ENCODE data around the gene TNFRSF25. TPM values are rescaled to one million over a fixed set of nuclear protein-coding genes. Genes with fewer than 3 reads are reported as not detected.

Gene TNFRSF25
- total and polyA plus RNA-seq, 2 of the 8 experiments (the other 6 are each of a cell fraction or from before 2014, with no cell fraction given): 10.7 to 19.5 TPM

- H3K27ac ChIP-seq (ENCODE audit: low read depth, low read length): no peak overlapping the region
- H2AK5ac ChIP-seq (ENCODE audit: low read depth, low read length): no peak overlapping the region
- H2BK15ac ChIP-seq (ENCODE audit: low read length): no peak overlapping the region
- H3K79me2 ChIP-seq (ENCODE audit: control insufficient read depth in 1 of 2, insufficient read depth in 2 of 2, low read length in 2 of 2): no peaks in the 10 kb centered on the region
- H3K23me2 ChIP-seq (ENCODE audit: low read depth, low read length): no peaks in the 10 kb centered on the region
- no peak overlapping the region for H4K91ac ChIP-seq (replicated peaks; ENCODE audit: insufficient read length, low read length)
- CTCF ChIA-PET (ENCODE audit: partially characterized antibody): interaction anchor here (0.7 to 10.2 kb wide), 5 partner anchors 9 to 53 kb away, joined by 3 to 107 read pairs (median 8); partner anchors contain the start of gene PLEKHG5
- H3K14ac ChIP-seq (ENCODE audit: insufficient read length): no peak overlapping the region
- H3K18ac ChIP-seq (ENCODE audit: extremely low read depth, low read length): no peak overlapping the region; the same call in 1 of the 2 replicates
- no peak overlapping the region for H2BK120ac ChIP-seq (replicated peaks; ENCODE audit: low read depth, low read length)
- H3K4ac ChIP-seq (replicated peaks; ENCODE audit: insufficient read length, low read depth, low read length): no peak overlapping the region
- no peak overlapping the region for H2AFZ ChIP-seq (ENCODE audit: low read length)
- FAIRE-seq (no peak), DNase-seq (ENCODE audit: low read depth in 1 of 2, low spot score in 2 of 2) (no peak)
- H2BK12ac ChIP-seq (ENCODE audit: low read depth, low read length): no peak overlapping the region; the same call in 1 of the 2 replicates
- no peak overlapping the region for H3K23ac ChIP-seq (ENCODE audit: insufficient read length)
- no peak overlapping the region for H2BK5ac ChIP-seq (ENCODE audit: low read depth, low read length)
- no peak overlapping the region for H2BK20ac ChIP-seq (ENCODE audit: low read length)
- POLR2A ChIA-PET (ENCODE audit: partially characterized antibody): interaction anchor here (1.1 to 1.7 kb wide), 3 partner anchors 12 to 24 kb away, joined by 4 read pairs; partner anchors contain the start of gene PLEKHG5
- no peaks in the 10 kb centered on the region for H3K9me3 ChIP-seq (ENCODE audit: insufficient read depth in 2 of 2, low read depth in 1 of 2, low read length in 1 of 2)
- no peaks in the 10 kb centered on the region for H3K27me3 ChIP-seq (replicated peaks in 1 of 4; ENCODE audit: control insufficient read depth in 3 of 4, extremely low read depth in 1 of 4, insufficient read depth in 3 of 4, low read length in 3 of 4)
- H4K20me1 ChIP-seq (replicated peaks in 1 of 2; ENCODE audit: control insufficient read depth in 1 of 2, insufficient read depth in 2 of 2, low read length in 2 of 2): no peaks in the 10 kb centered on the region
- H4K5ac ChIP-seq (ENCODE audit: insufficient read length, low read depth, low read length): no peak overlapping the region
- no peaks in the 10 kb centered on the region; the same call in 1 of the 2 replicates for H3K79me1 ChIP-seq (ENCODE audit: low read depth, low read length)
- no peak overlapping the region for H3K9ac ChIP-seq (replicated peaks in 1 of 4; ENCODE audit: extremely low read depth in 1 of 4, low read depth in 3 of 4, low read length in 3 of 4)
- no peaks in the 10 kb centered on the region; a peak in 1 of 7 replicates for H3K4me1 ChIP-seq (replicated peaks in 1 of 4; ENCODE audit: control insufficient read depth in 3 of 4, insufficient read depth in 4 of 4, low read length in 3 of 4)
- no peak overlapping the region for H3K56ac ChIP-seq (replicated peaks; ENCODE audit: insufficient read length, low read depth, low read length)
- H3K4me3 ChIP-seq (ENCODE audit: extremely low read depth in 1 of 4, insufficient read depth in 2 of 4, low read depth in 3 of 4, low read length in 4 of 4): no peak overlapping the region
- H4K8ac ChIP-seq (ENCODE audit: extremely low read depth, insufficient read depth, low read length): 0 out of 2 replicates have a peak overlapping the region, but pooled peaks have one; percentile 42
- WGBS, 2 experiments (ENCODE audit: extremely low coverage in 1 of 2, insufficient coverage in 1 of 2, insufficient read length in 1 of 2, insufficient replicate concordance in 2 of 2, low coverage in 1 of 2, low lambda C conversion rate in 2 of 2, missing lambda C conversion rate in 1 of 2): 89% methylated on average over 15 of the region's 15 CpGs; no CpG with 5 or more reads in 1 of the 2 experiments
- no peak overlapping the region for H3K4me2 ChIP-seq (ENCODE audit: insufficient read depth in 1 of 2, low read depth in 2 of 2, low read length in 2 of 2)
- H3K36me3 ChIP-seq (ENCODE audit: control insufficient read depth in 2 of 4, insufficient read depth in 4 of 4, low read length in 3 of 4): no peaks in the 10 kb centered on the region
- TF ChIP-seq GTF2F1 (IDR thresholded peaks at IDR 0.05; ENCODE audit: borderline replicate concordance, low read depth, low read length) (no peak), BCL11A (IDR thresholded peaks at IDR 0.05; ENCODE audit: low read depth in 2 of 2, low read length in 2 of 2) (no peak), PHF8 (conservative IDR thresholded peaks at IDR 0.05; ENCODE audit: low read depth, low read length) (no peak), ASH2L (IDR thresholded peaks at IDR 0.05; ENCODE audit: low read length) (no peak), SIN3A (conservative IDR thresholded peaks at IDR 0.05 in 1 of 2, IDR thresholded peaks at IDR 0.05 in 1 of 2; ENCODE audit: low read depth in 1 of 2, low read length in 2 of 2) (no peak), RBBP5 (IDR thresholded peaks at IDR 0.05; ENCODE audit: borderline replicate concordance, low read depth, low read length) (no peak), RFX5 (IDR thresholded peaks at IDR 0.05; ENCODE audit: borderline replicate concordance, low read depth, low read length) (no peak), FOSL1 (IDR thresholded peaks at IDR 0.05; ENCODE audit: insufficient read depth, low read depth, low read length) (no peak), CEBPB (IDR thresholded peaks at IDR 0.05; ENCODE audit: low read depth, low read length) (no peak)
Observed at GRCh38 chr1:6504887-6505286, 38.9 kb upstream of the TNFRSF25 start.

All from H1 (cell line).